Stimulated activated CD8-positive, alpha-beta memory T cell treated with anti-CD3 and anti-CD28 coated beads, Interleukin-4, amount 100 ng/mL, for 4 hours (primary cell): ENCODE data around the gene ZBTB11.
"Not testable (repeated sequence)": the region's sequence is repeated elsewhere in the genome, so short reads cannot be mapped to it uniquely, and the experiment has no call there.

ENCODE experiments used
- DNase-seq, 2 donors: peaks; one replicate each; pipeline ENCODE4 v3.0.0-alpha.2; 2020; ENCODE audit warnings: low read depth in 2 of 2, low spot score in 1 of 2

ZBTB11 gene

GRCh38 chr3:101691685-101692671, 15.0 kb upstream of the ZBTB11 start:
- not testable (repeated sequence) for DNase-seq

GRCh38 chr3:101690972-101691371, 14.0 kb upstream of the ZBTB11 start:
- no peak for DNase-seq

- no peak for DNase-seq
These were observed 12.4 kb upstream of the ZBTB11 start for GRCh38 chr3:101689286-101689685.

- no peak for DNase-seq
These were observed 10.4 kb upstream of the ZBTB11 start for GRCh38 chr3:101687142-101687931.

GRCh38 chr3:101685870-101686307, 9.0 kb upstream of the ZBTB11 start:
- DNase-seq: no peak

- DNase-seq: no peak
These were observed 8.1 kb upstream of the ZBTB11 start for GRCh38 chr3:101685050-101685400.

GRCh38 chr3:101680466-101680865, 3.5 kb upstream of the ZBTB11 start:
- DNase-seq: no peak

GRCh38 chr3:101678837-101679236, 1.9 kb upstream of the ZBTB11 start:
- DNase-seq: not testable (repeated sequence)

GRCh38 chr3:101677436-101678286, 729 bp upstream of the ZBTB11 start:
- no peak for DNase-seq

- DNase-seq: peak; percentile 77 to 90
These were observed 642 bp downstream of the ZBTB11 start for GRCh38 chr3:101676216-101676764.

- DNase-seq: no peak
These were observed 1.2 kb downstream of the ZBTB11 start for GRCh38 chr3:101675709-101676215.

- no peak for DNase-seq
These were observed 2.4 kb downstream of the ZBTB11 start for GRCh38 chr3:101674518-101674917.

GRCh38 chr3:101673953-101674352, 3.0 kb downstream of the ZBTB11 start:
- DNase-seq: no peak

GRCh38 chr3:101671014-101671413, 5.9 kb downstream of the ZBTB11 start:
- DNase-seq: no peak

- no peak for DNase-seq
These were observed 9.1 kb downstream of the ZBTB11 start for GRCh38 chr3:101667844-101668243.

- DNase-seq: no peak
These were observed 9.6 kb downstream of the ZBTB11 start for GRCh38 chr3:101667331-101667730.

- DNase-seq: no peak
These were observed 11.1 kb downstream of the ZBTB11 start for GRCh38 chr3:101665851-101666250.

GRCh38 chr3:101665357-101665756, 11.6 kb downstream of the ZBTB11 start:
- no peak for DNase-seq

GRCh38 chr3:101660714-101661113, 16.2 kb downstream of the ZBTB11 start:
- DNase-seq: no peak

GRCh38 chr3:101656651-101657050, 20.3 kb downstream of the ZBTB11 start:
- DNase-seq: no peak

- DNase-seq: no peak
These were observed 30.2 kb downstream of the ZBTB11 start for GRCh38 chr3:101646726-101647125.
